Adrenal gland (tissue), 12 donors: Measurements from ENCODE around the gene TAS2R20. TPM values are rescaled to one million over a fixed set of nuclear protein-coding genes. Genes with fewer than 3 reads are reported as not detected.

ENCODE experiments used
- DNase-seq, 7 donors: peaks; one replicate each; pipeline ENCODE4 v3.0.0-alpha.2; 2019 to 2020
- H3K27ac ChIP-seq, 5 donors: fragments of 200-600 bp; sonication (generic) in 4 of 5; 1 replicate in 3 of 5; 2 replicates in 2 of 5; pipeline versions ENCODE4 v1.5.1 to v1.8.0; 2016 to 2020; ENCODE audit warnings: mild to moderate bottlenecking in 1 of 5
- H3K27me3 ChIP-seq: fragments of 200-600 bp; 2 replicates; pipeline ENCODE4 v1.8.0; 2021
- H3K36me3 ChIP-seq, 2 donors: fragments of 200-600 bp; replicated peaks in 1 of 2; 1 replicate in 1 of 2; 2 replicates in 1 of 2; pipeline versions ENCODE4 v1.5.1 to v1.8.0; 2018 to 2022
- H3K4me1 ChIP-seq, 2 donors: fragments of 200-600 bp; replicated peaks in 1 of 2; 1 replicate in 1 of 2; 2 replicates in 1 of 2; pipeline versions ENCODE4 v1.5.1 to v1.8.0; 2018 to 2021
- H3K4me3 ChIP-seq, 4 donors: fragments of 200-600 bp; sonication (generic) in 3 of 4; one replicate each; pipeline ENCODE4 v1.5.1; 2016 to 2018
- H3K9me3 ChIP-seq, 3 donors: fragments of 200-600 bp; sonication (generic) in 1 of 3; replicated peaks in 1 of 3; 1 replicate in 2 of 3; 2 replicates in 1 of 3; pipeline versions ENCODE4 v1.5.1 to v1.8.0; 2016 to 2021
- POLR2A ChIP-seq, 2 donors: fragments of 450-650 bp; IDR thresholded peaks; one replicate each; pipeline ENCODE4 v1.6.1; 2017; ENCODE audit warnings: antibody characterized with exemption in 2 of 2, mild to moderate bottlenecking in 2 of 2, moderate library complexity in 1 of 2
- WGBS, 4 donors: extraction: QIAGEN DNeasy Blood & Tissue Kit in 2 of 4; methylation state at CpG; one replicate each; pipeline versions ENCODE4 v1.1.5 to v1.1.7; 2013 to 2017; 5-methylcytosine and 5-hydroxymethylcytosine counted together
- intact Hi-C, 2 donors: fragments of 100-400 bp; cut with DNase I; formaldehyde crosslinking; loops; one replicate each; pipeline versions ENCODE4 v1.14.1 to v1.15.0; 2022 to 2023
- polyA plus RNA-seq, 3 donors: library from polyadenylated mRNA; stranded (reverse); fragments of 200-250 nt in 2 of 3; fragments of 350-450 nt in 1 of 3; fragmentation: Illumina TruSeq in 1 of 3; extraction: RNeasy Lipid Tissue Mini Kit (QIAGEN cat#74804) in 1 of 3; gene quantifications; one replicate each; pipeline ENCODE4 v1.2.3, GENCODE V29; 2013 to 2014
- total RNA-seq, 9 donors: library from RNA; depleted of rRNA in 4 of 9; stranded (reverse); fragments of >200 nt in 4 of 9; fragments of 120-200 nt in 1 of 9; fragmentation: NEBNext Ultra II Directional in 1 of 9; extraction: Animal tissue kit (Norgen Biotek cat#: 25700) in 1 of 9; gene quantifications; one replicate each; pipeline versions ENCODE4 v1.1.0 to v1.2.4, GENCODE V29; 2013 to 2023
- TF ChIP-seq, protein P1 (sequence below), 6 experiments: fragments of 450-650 bp in 4 of 6; fragments of 200-600 bp in 2 of 6; sonication (generic) in 1 of 6; IDR thresholded peaks; 1 replicate in 5 of 6; 2 replicates in 1 of 6; pipeline versions ENCODE4 v1.5.1 to v1.8.0; 2016 to 2021; ENCODE audit warnings: antibody characterized with exemption in 6 of 6, mild to moderate bottlenecking in 2 of 6, moderate library complexity in 1 of 6
- donor health status: healthy with polysubstance abuse.
- donor health status: Bipolar disorder and iron deficiency.
- donor health status: DM: yes; HTN: yes; CAD: no.
- donor health status: DM: no; HTN: no; CAD: no.
- donor health status: DM: no; HTN: no; CAD: no.
- donor health status: DM: yes; HTN: yes; CAD: no.

TAS2R20 gene
- total and polyA plus RNA-seq, 12 donors = 0.17 to 10.5 (median 1.8) TPM

DNA sequence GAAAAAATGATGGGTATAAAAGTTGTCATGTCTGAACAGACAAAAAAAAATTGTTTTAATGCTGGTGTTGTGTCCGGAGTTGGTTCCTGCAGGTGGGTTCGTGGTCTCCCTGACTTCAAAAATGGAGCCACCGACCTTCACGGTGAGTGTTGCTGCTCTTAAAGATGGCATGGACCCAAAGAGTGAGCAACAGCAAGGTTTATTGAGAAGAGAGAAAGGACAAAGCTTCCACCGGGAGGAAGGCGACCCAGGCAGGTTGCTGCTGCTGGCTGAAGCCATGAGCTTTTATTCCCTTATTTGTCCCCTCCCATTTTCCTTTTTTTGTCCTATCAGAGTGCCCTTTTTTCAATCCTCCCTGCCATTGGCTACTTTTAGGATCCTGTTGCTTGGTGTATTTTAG lies 33.2 kb upstream of the TAS2R20 start, which contains the start of gene TAS2R31:
Gene TAS2R31 (minus strand): TSS at position 101 of the 400 bp plus-strand sequence. CDS start 72 bp downstream, at position 29.
- TF ChIP-seq POLR2A (IDR thresholded peaks at IDR 0.05) = no peak
- TF ChIP-seq, protein P1, sequence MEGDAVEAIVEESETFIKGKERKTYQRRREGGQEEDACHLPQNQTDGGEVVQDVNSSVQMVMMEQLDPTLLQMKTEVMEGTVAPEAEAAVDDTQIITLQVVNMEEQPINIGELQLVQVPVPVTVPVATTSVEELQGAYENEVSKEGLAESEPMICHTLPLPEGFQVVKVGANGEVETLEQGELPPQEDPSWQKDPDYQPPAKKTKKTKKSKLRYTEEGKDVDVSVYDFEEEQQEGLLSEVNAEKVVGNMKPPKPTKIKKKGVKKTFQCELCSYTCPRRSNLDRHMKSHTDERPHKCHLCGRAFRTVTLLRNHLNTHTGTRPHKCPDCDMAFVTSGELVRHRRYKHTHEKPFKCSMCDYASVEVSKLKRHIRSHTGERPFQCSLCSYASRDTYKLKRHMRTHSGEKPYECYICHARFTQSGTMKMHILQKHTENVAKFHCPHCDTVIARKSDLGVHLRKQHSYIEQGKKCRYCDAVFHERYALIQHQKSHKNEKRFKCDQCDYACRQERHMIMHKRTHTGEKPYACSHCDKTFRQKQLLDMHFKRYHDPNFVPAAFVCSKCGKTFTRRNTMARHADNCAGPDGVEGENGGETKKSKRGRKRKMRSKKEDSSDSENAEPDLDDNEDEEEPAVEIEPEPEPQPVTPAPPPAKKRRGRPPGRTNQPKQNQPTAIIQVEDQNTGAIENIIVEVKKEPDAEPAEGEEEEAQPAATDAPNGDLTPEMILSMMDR (IDR thresholded peaks at IDR 0.05) = no peak
- H3K27me3 ChIP-seq = no peaks in the 10 kb centered on the region
- H3K36me3 ChIP-seq = no peaks in the 10 kb centered on the region
- H3K27ac ChIP-seq = no peak within 1 kb of the TSS
- 96 to 99% (median 97%) methylated on average over 6 of the region's 6 CpGs for WGBS, 4 donors
- H3K4me1 ChIP-seq = no peaks in the 10 kb centered on the region
- H3K4me3 ChIP-seq = no peak within 1 kb of the TSS
- no peak for DNase-seq
- no peaks in the 10 kb centered on the region for H3K9me3 ChIP-seq
- intact Hi-C loops = no loop called here

DNA sequence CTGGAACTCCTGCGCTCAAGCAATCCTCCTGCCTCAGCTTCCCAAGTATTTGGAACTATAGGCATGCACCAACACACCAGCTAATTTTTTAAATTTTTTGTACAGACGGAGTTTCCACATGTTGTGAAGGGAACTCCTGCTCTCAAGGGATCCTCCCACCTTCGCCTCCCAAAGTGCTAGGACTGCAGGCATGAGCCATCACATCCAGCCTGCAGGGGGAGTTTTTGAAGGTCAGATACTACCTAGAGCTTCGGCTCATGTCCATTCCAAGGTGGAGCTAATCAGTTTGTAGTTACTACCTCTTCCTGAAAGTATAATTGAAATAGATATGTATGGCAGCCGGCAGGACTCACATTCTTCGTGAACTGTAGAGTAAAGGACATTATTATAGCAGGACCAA lies 28.0 kb upstream of the TAS2R20 start:
- Histone ChIP-seq H3K9me3 (no peaks in the 10 kb centered on the region), H3K27ac (no peak overlapping the region), H3K36me3 (no peaks in the 10 kb centered on the region), H3K4me3 (no peak overlapping the region), H3K27me3 (no peaks in the 10 kb centered on the region), H3K4me1 (no peaks in the 10 kb centered on the region)
- TF ChIP-seq, protein P1 (IDR thresholded peaks at IDR 0.05) = no peak
- TF ChIP-seq POLR2A (IDR thresholded peaks at IDR 0.05) = no peak
- 94 to 97% (median 95%) methylated on average over 6 of the region's 6 CpGs for WGBS, 4 donors
- no peak for DNase-seq
- intact Hi-C loops = no loop called here

DNA sequence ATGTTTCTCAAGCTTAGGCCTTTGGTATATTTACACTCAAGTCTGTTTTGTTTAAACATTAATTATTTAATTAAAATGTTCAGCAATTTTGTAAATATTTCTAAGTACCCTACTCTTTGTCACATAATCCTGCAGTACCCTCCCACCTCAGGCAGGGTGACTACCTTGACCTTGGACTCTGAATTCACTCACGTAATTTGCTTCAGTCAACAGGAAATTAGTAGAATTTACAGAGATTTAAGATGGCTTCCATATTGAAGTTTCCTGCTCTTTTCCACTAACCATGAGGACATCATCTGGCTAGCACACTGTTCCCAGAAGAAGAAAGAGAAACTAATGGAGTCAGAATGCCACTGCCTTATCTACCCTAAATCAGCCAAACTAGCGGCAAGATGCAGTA lies 25.3 kb upstream of the TAS2R20 start:
- WGBS, 4 donors = 72 to 83% (median 78%) methylated on average over 2 of the region's 2 CpGs
- intact Hi-C loops = no loop called here
- no peak for DNase-seq
- Histone ChIP-seq H3K27me3 (no peaks in the 10 kb centered on the region), H3K4me3 (no peak overlapping the region), H3K4me1 (no peaks in the 10 kb centered on the region), H3K27ac (no peak overlapping the region), H3K9me3 (no peaks in the 10 kb centered on the region), H3K36me3 (no peaks in the 10 kb centered on the region)
- TF ChIP-seq POLR2A (IDR thresholded peaks at IDR 0.05) = no peak
- TF ChIP-seq, protein P1 (IDR thresholded peaks at IDR 0.05) = no peak

DNA sequence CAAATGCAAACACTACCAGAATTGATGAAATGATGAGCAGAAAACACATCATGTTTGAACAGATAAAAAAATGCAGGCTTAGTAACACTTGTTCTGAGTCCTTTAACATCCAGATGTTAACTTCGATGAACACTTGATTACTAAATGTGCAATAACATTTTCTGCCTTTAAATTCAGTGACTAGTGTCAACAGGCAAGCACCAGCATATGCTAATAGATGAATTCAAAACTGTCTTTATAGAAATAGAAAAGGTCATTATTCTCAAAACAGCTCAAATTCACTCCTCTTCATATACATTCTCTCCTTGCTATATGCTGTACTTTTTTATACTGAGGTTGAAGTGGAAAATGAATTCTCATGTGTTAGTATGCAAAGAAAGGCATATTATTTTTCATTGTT lies 24.4 kb upstream of the TAS2R20 start, which contains the start of gene TAS2R19:
Gene TAS2R19 (minus strand): TSS at position 101 of the 400 bp plus-strand sequence. CDS start 49 bp downstream, at position 52.
- no peaks in the 10 kb centered on the region for H3K36me3 ChIP-seq
- H3K4me3 ChIP-seq = no peak within 1 kb of the TSS
- WGBS, 4 donors = 83 to 96% (median 94%) methylated on average over 1 of the region's 1 CpG
- TF ChIP-seq, protein P1 (IDR thresholded peaks at IDR 0.05) = no peak
- TF ChIP-seq POLR2A (IDR thresholded peaks at IDR 0.05) = no peak
- H3K27ac ChIP-seq = no peak within 1 kb of the TSS
- intact Hi-C loops = no loop called here
- H3K9me3 ChIP-seq = no peaks in the 10 kb centered on the region
- H3K27me3 ChIP-seq = no peaks in the 10 kb centered on the region
- DNase-seq = no peak
- no peaks in the 10 kb centered on the region for H3K4me1 ChIP-seq
